ENCODE measurements around the gene NXN. TPM values are rescaled to one million over a fixed set of nuclear protein-coding genes. Genes with fewer than 3 reads are reported as not detected.
A peak's percentile ranks its signal among the peaks of the same experiment; 100 is the strongest.

NXN gene
- total RNA-seq, 4 donors from 2014 or later: 39.6 to 103 (median 59.1) TPM

DNA sequence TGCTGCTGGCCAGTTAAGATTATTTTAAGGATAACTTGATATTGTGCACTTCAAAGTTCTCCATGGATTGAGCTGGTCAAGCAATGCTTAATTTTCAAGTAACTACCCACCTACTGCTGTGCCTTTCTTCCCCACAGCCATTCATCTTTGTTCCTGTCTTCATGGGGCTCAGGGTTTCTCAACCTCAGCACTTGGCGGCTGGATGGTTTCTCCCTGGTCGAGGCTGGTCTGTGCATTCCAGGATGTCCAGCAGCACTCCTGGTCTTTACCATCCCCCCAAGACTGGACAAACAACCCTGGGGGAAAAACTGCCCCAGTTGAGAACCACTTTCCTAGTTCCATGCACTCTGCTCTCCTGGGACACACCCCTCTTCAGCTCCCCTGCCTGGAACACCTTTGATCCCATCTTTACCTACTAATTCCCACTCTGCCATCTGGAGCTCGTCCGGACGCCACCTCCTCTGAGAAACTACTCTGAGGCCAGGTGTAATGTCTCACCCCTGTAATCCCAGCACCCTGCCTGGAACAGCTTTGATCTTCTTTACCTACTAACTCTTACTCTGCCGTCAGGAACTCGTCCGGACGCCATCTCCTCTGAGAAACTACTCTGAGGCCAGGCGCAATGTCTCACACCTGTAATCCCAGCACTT, 81.5 kb downstream of the NXN start:
- H3K4me1 ChIP-seq: peaks cover 0 to 61% (median 12%) of the 10 kb centered on the region in 3 donors
- ATAC-seq: no peak
- 88 to 93% methylated on average over 2 of the region's 10 CpGs for WGBS, 2 donors (ENCODE audit: low coverage in 1 of 2)

DNA sequence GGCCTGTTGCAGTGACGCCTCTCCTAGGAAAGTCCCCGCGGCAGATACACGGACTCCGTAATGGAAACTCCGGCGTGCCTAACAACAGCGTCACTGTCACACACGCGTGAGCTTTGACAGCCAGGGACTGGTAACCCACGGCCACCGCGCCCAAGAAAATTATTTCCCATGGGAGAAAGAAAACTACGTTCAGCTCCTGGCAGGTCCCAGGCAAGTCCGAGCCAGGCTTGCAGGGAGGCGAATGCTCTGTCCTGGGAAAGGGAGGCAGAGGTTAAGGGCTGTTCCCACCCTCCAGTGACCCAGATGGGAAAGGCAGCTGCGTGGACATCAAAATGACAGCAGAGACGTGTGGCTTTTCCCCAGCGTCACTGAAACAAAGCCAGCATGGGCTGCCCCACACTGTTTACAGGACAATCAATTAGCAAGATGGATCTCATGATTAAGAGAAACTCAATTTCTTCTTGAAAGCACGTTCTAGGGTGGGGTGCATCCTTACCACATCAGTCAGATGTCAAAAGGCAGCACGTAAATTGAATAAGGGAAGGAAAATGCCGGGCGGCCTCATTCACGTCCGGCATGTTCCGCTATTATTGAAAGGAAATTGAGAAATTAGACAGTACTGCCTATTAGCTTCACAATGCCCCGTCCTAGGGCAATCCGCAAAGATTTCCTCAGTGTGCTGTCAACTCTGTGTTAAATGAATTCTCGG, 82.5 kb downstream of the NXN start:
- TF ChIP-seq, protein P1, sequence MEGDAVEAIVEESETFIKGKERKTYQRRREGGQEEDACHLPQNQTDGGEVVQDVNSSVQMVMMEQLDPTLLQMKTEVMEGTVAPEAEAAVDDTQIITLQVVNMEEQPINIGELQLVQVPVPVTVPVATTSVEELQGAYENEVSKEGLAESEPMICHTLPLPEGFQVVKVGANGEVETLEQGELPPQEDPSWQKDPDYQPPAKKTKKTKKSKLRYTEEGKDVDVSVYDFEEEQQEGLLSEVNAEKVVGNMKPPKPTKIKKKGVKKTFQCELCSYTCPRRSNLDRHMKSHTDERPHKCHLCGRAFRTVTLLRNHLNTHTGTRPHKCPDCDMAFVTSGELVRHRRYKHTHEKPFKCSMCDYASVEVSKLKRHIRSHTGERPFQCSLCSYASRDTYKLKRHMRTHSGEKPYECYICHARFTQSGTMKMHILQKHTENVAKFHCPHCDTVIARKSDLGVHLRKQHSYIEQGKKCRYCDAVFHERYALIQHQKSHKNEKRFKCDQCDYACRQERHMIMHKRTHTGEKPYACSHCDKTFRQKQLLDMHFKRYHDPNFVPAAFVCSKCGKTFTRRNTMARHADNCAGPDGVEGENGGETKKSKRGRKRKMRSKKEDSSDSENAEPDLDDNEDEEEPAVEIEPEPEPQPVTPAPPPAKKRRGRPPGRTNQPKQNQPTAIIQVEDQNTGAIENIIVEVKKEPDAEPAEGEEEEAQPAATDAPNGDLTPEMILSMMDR (IDR thresholded peaks at IDR 0.05): no peak
- TF ChIP-seq POLR2A (IDR thresholded peaks at IDR 0.05) (no peak), EP300 (IDR thresholded peaks at IDR 0.05) (peak; percentile 60)
- Histone ChIP-seq H3K27ac (peak overlapping the region in 3 of 4 donors; percentile 64 to 81 (median 71)), H3K9me3 (no peaks in the 10 kb centered on the region), H3K27me3 (no peaks in the 10 kb centered on the region), H3K4me3 (peak overlapping the region in 1 of 2 donors; percentile 36), H3K4me1 (peaks cover 0 to 59% (median 12%) of the 10 kb centered on the region in 3 donors), H3K36me3 (no peaks in the 10 kb centered on the region)
- ATAC-seq: peak; percentile 80
- WGBS, 2 donors (ENCODE audit: low coverage in 1 of 2): 43 to 72% methylated on average over 7 to 17 of the region's 29 CpGs

More for the DNA sequence above, 81.5 kb downstream of the NXN start:
- TF ChIP-seq POLR2AphosphoS5 (IDR thresholded peaks at IDR 0.05): no peak
- no peak for TF ChIP-seq POLR2A (IDR thresholded peaks at IDR 0.05)
- H3K9me3 ChIP-seq: no peaks in the 10 kb centered on the region
- H3K4me3 ChIP-seq: no peak overlapping the region
- H3K36me3 ChIP-seq: no peaks in the 10 kb centered on the region
- peak overlapping the region in 1 of 4 donors; percentile 81 for H3K27ac ChIP-seq
- H3K27me3 ChIP-seq: no peaks in the 10 kb centered on the region

DNA sequence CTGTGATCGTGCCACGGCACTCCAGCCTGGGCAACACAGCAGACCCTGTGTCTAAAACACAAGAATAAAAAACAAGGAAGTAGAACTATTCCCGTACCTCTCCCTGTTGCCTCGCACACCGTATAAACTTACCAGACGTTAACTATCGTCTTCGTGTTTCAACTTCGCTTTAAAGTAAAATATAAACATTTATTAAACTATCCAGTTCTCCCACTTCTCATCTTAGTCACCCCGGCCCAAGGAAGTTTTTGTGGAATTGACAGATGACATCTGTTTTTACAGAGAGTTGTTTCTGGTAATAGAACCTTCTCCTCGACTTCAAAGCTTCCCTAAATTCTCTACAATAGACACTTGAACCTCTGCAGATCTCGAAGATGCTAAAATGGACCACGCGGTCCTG, 83.1 kb downstream of the NXN start:
- no peak for TF ChIP-seq POLR2A (IDR thresholded peaks at IDR 0.05)
- TF ChIP-seq, protein P1 (IDR thresholded peaks at IDR 0.05): no peak
- no peak for TF ChIP-seq EP300 (IDR thresholded peaks at IDR 0.05)
- no peak for TF ChIP-seq POLR2AphosphoS5 (IDR thresholded peaks at IDR 0.05)
- Histone ChIP-seq H3K9me3 (no peaks in the 10 kb centered on the region), H3K36me3 (no peaks in the 10 kb centered on the region), H3K4me3 (peak overlapping the region in 1 of 2 donors; percentile 36), H3K27me3 (no peaks in the 10 kb centered on the region), H3K27ac (peak overlapping the region in 3 of 4 donors; percentile 64 to 81 (median 71)), H3K4me1 (peaks cover 0 to 52% (median 7%) of the 10 kb centered on the region in 3 donors)
- 28 to 56% methylated on average over 12 to 14 of the region's 14 CpGs for WGBS, 2 donors (ENCODE audit: low coverage in 1 of 2)
- ATAC-seq: no peak

DNA sequence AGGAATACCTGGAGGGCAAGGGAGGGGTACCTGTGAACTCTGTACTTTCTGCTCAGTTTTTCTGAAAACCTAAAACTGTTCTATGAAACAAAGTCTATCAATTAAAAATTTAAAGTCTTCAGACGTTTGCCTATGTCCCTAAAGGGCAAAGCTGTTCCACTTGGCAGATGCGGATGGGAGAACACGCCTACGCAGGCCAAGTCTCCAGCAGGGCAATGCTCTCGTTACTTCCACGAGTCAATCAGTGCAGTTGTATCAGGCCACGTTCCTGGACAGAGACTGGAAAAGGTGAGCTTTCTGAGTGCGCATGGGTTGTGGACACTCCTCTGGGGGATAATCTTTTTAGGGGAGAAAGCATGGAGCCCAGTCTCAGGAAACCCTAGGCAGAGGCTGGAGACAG, 86.6 kb downstream of the NXN start:
- H3K4me1 ChIP-seq: peaks cover 0 to 37% (median 0%) of the 10 kb centered on the region in 3 donors
- WGBS, 2 donors (ENCODE audit: low coverage in 1 of 2): 67 to 70% methylated on average over 2 to 3 of the region's 8 CpGs
- no peaks in the 10 kb centered on the region for H3K27me3 ChIP-seq
- no peaks in the 10 kb centered on the region for H3K9me3 ChIP-seq
- H3K27ac ChIP-seq: peak overlapping the region in 1 of 4 donors; percentile 41
- TF ChIP-seq EP300 (IDR thresholded peaks at IDR 0.05) (no peak), POLR2AphosphoS5 (IDR thresholded peaks at IDR 0.05) (no peak), POLR2A (IDR thresholded peaks at IDR 0.05) (no peak)
- TF ChIP-seq, protein P1 (IDR thresholded peaks at IDR 0.05): no peak
- no peaks in the 10 kb centered on the region for H3K36me3 ChIP-seq
- H3K4me3 ChIP-seq: no peak overlapping the region
- no peak for ATAC-seq

DNA sequence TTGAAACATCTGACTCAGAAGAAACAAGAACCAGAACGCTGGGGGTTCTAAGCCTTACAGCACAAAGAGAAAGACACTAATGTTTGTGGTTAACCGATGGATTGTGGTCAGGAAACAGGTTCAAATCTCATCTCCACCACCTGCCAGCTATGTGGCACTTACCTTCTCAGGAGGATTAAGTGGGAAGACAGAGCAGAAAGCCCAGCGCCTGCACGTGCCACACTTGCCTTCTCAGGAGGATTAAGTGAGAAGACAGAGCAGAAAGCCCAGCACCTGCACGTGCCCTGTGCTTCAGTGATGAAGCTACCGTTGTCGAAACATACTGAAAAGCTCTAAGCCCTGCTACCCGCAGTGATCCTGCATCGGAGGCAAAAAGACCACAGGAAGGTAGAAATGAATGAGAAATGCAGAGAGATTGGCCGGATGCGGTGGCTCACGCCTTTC, 90.6 kb downstream of the NXN start:
- H3K36me3 ChIP-seq: no peaks in the 10 kb centered on the region
- no peak for TF ChIP-seq EP300 (IDR thresholded peaks at IDR 0.05)
- TF ChIP-seq, protein P1 (IDR thresholded peaks at IDR 0.05): no peak
- no peak for TF ChIP-seq POLR2AphosphoS5 (IDR thresholded peaks at IDR 0.05)
- TF ChIP-seq POLR2A (IDR thresholded peaks at IDR 0.05): no peak
- no peak overlapping the region for H3K4me3 ChIP-seq
- peaks cover 0 to 52% (median 0%) of the 10 kb centered on the region in 3 donors for H3K4me1 ChIP-seq
- 86 to 87% methylated on average over 6 to 11 of the region's 12 CpGs for WGBS, 2 donors (ENCODE audit: low coverage in 1 of 2)
- ATAC-seq: no peak
- H3K27me3 ChIP-seq: no peaks in the 10 kb centered on the region
- H3K9me3 ChIP-seq: no peaks in the 10 kb centered on the region
- H3K27ac ChIP-seq: peak overlapping the region in 3 of 4 donors; percentile 9 to 91 (median 88)

All from gastroesophageal sphincter (tissue), 4 donors.